ENCODE results near the gene ANGPTL8. TPM values are rescaled to one million over a fixed set of nuclear protein-coding genes. Genes with fewer than 3 reads are reported as not detected.

ANGPTL8 gene
- total and polyA plus RNA-seq, 2 of the 4 experiments (the other 2 are of a cell fraction): not detected

GRCh38 chr19:11204943-11205349 is 34.5 kb upstream of the ANGPTL8 start:
- ChIA-PET CTCF (interaction anchor here (0.6 to 1.0 kb wide), 2 partner anchors 67 to 588 kb away, joined by 4 to 6 read pairs; no protein-coding TSS in a partner anchor), POLR2A (ENCODE audit: unreplicated experiment) (no interaction called here)
- in situ Hi-C loops (cut with MboI; ENCODE audit: low sequenced_read_pairs): loop anchor here (5.0 to 10.0 kb wide), 3 partner anchors 73 to 268 kb away; no protein-coding TSS in a partner anchor

More at GRCh38 chr19:11204943-11205349, 34.5 kb upstream of the ANGPTL8 start:
- TF ChIP-seq RCOR1 (IDR thresholded peaks at IDR 0.05; ENCODE audit: insufficient replicate concordance, low read length) (no peak), RFX5 (IDR thresholded peaks at IDR 0.05; ENCODE audit: low read depth, low read length) (no peak), MXI1 (IDR thresholded peaks at IDR 0.05; ENCODE audit: borderline replicate concordance, low read depth, low read length) (no peak), MAZ (IDR thresholded peaks at IDR 0.05; ENCODE audit: borderline replicate concordance, low read depth, low read length) (no peak), MAFK (IDR thresholded peaks at IDR 0.05; ENCODE audit: low read depth, low read length) (no peak), ELK1 (IDR thresholded peaks at IDR 0.05; ENCODE audit: borderline replicate concordance, low read depth, low read length) (no peak), POLR2A (IDR thresholded peaks at IDR 0.05; ENCODE audit: low read depth, low read length) (no peak)
- Histone ChIP-seq H3K9ac (ENCODE audit: low read depth, low read length) (no peak overlapping the region), H3K18ac (ENCODE audit: low read depth, low read length) (no peak overlapping the region), H3K9me3 (ENCODE audit: control insufficient read depth, insufficient read depth, low read length) (no peaks in the 10 kb centered on the region), H3K27ac (ENCODE audit: insufficient read depth, low read length) (no peak overlapping the region), H3K23ac (ENCODE audit: low read depth, low read length) (no peak overlapping the region), H3K14ac (replicated peaks; ENCODE audit: low read depth, low read length) (no peak overlapping the region), H3K4me1 (ENCODE audit: control insufficient read depth, insufficient read depth, low read length) (peaks cover 13% of the 10 kb centered on the region), H2BK5ac (ENCODE audit: low read depth, low read length, poor library complexity, severe bottlenecking) (no peak overlapping the region), H3K36me3 (ENCODE audit: control insufficient read depth, insufficient read depth, low read length) (peaks cover 13% of the 10 kb centered on the region; the same call in 1 of the 2 replicates), H3K27me3 (ENCODE audit: control insufficient read depth, insufficient read depth, low read length) (no peaks in the 10 kb centered on the region), H4K8ac (ENCODE audit: low read depth in 2 of 2, low read length in 2 of 2) (no peak overlapping the region), H3K79me1 (ENCODE audit: low read depth in 1 of 2, low read length in 2 of 2) (peaks cover 8 to 17% of the 10 kb centered on the region in 2 experiments; a peak in 3 of 4 replicates), H2AK5ac (ENCODE audit: low read depth, low read length) (no peak overlapping the region; the same call in 1 of the 2 replicates), H3K9me1 (ENCODE audit: insufficient read depth, low read length) (peaks cover 15% of the 10 kb centered on the region), H3K4me3 (ENCODE audit: insufficient read depth, low read depth, low read length) (no peak overlapping the region), H4K20me1 (ENCODE audit: insufficient read depth, low read length) (0 out of 2 replicates have a peak, but pooled peaks cover 8% of the 10 kb centered on the region), H3K56ac (ENCODE audit: extremely low read depth, insufficient read depth, low read length) (no peak overlapping the region), H2AK9ac (replicated peaks; ENCODE audit: low read depth, low read length, poor library complexity) (no peak overlapping the region), H2BK120ac (ENCODE audit: low read depth, low read length) (no peak overlapping the region), H4K5ac (ENCODE audit: low read depth, low read length) (no peak overlapping the region), H2AFZ (replicated peaks; ENCODE audit: low read length, poor library complexity) (no peak overlapping the region), H3K4me2 (ENCODE audit: low read depth, low read length) (no peak overlapping the region), H4K91ac (ENCODE audit: insufficient read depth, low read depth, low read length) (no peak overlapping the region), H2BK20ac (ENCODE audit: low read depth, low read length) (no peak overlapping the region), H2BK15ac (ENCODE audit: low read depth, low read length) (no peak overlapping the region), H3K4ac (ENCODE audit: low read depth, low read length) (no peak overlapping the region)
- WGBS, 2 experiments (ENCODE audit: extremely low coverage in 2 of 2, insufficient read length in 1 of 2): 0% methylated on average over 1 of the region's 5 CpGs; no CpG with 5 or more reads in 1 of the 2 experiments
- no peak for ATAC-seq (ENCODE audit: low read depth)
- no peak for DNase-seq
- no TSS peak for BruUV-seq (replicated peaks)
- dilution Hi-C loops (cut with HindIII; ENCODE audit: low sequenced_read_pairs, unreplicated experiment): no loop called here
- intact Hi-C loops (cut with micrococcal nuclease): no loop called here

Data from IMR-90 (cell line).